Panc1 (cell line): ENCODE data around the gene GMDS. TPM values are rescaled to one million over a fixed set of nuclear protein-coding genes. Genes with fewer than 3 reads are reported as not detected.

ENCODE experiments used
- ATAC-seq: fragments of 200-7000 bp; cut with Tn5 transposase; 2 replicates; pipeline ENCODE4 v1.9.1; 2020; ENCODE audit warnings: mild to moderate bottlenecking, moderate library complexity
- BruUV-seq: library from RNA; stranded (reverse); fragments of 400-500 nt; replicated peaks from 2 replicates; lab custom pipeline; 2021; lab: Mats Ljungman, UMichigan
- CTCF ChIA-PET: fragments of 300-600 bp; sonication (Branson Sonifier 250); formaldehyde crosslinking; loops from one replicate; lab custom pipeline; 2022; ENCODE audit warnings: antibody characterized with exemption; lab: Charles Lee
- POLR2A ChIA-PET: fragments of 300-600 bp; sonication (Branson Sonifier 250); formaldehyde crosslinking; loops from one replicate; lab custom pipeline; 2022; ENCODE audit warnings: antibody characterized with exemption; lab: Charles Lee
- DNase-seq: peaks from one replicate; pipeline ENCODE4 v3.0.0-alpha.2; 2010; ENCODE audit warnings: low read depth, low spot score
- H3K27ac ChIP-seq: 2 replicates; pipeline ENCODE4 v1.5.1; 2011; ENCODE audit warnings: mild to moderate bottlenecking, low read length, inconsistent platforms
- H3K27me3 ChIP-seq: fragments of 200-500 bp; sonication (Bioruptor generic); 2 replicates; pipeline ENCODE4 v1.6.0; 2014; ENCODE audit warnings: low read length, inconsistent platforms; ENCODE audit not compliant: control insufficient read depth, insufficient read depth
- H3K36me3 ChIP-seq: fragments of 200-500 bp; sonication (Bioruptor generic); 2 replicates; pipeline ENCODE4 v1.5.1; 2014; ENCODE audit warnings: inconsistent platforms, mild to moderate bottlenecking, low read length, moderate library complexity; ENCODE audit not compliant: control insufficient read depth, insufficient read depth
- H3K4me1 ChIP-seq: 2 replicates; pipeline ENCODE4 v1.5.1; 2011; ENCODE audit warnings: inconsistent platforms, mild to moderate bottlenecking, low read length, moderate library complexity; ENCODE audit not compliant: control insufficient read depth, insufficient read depth
- H3K4me3 ChIP-seq, 2 experiments: 2 replicates each; pipeline ENCODE4 v1.5.1; 2011 to 2012; ENCODE audit warnings: low read depth in 2 of 2, low read length in 2 of 2, mild to moderate bottlenecking in 2 of 2, inconsistent platforms in 1 of 2, moderate library complexity in 1 of 2
- H3K9me3 ChIP-seq: fragments of 200-500 bp; sonication (Bioruptor generic); 2 replicates; pipeline ENCODE4 v1.5.1; 2014; ENCODE audit warnings: low read depth, mild to moderate bottlenecking, inconsistent platforms, low read length, moderate library complexity; ENCODE audit not compliant: control insufficient read depth, insufficient read depth
- CTCF ChIP-seq: fragments of 450-650 bp; IDR thresholded peaks from 2 replicates; pipeline ENCODE4 v1.5.1; 2017; ENCODE audit warnings: mild to moderate bottlenecking
- POLR2AphosphoS5 ChIP-seq: IDR thresholded peaks from 2 replicates; pipeline ENCODE4 v1.6.1; 2012; ENCODE audit warnings: mild to moderate bottlenecking, low read depth, low read length, moderate library complexity
- REST ChIP-seq, 2 experiments: IDR thresholded peaks; 2 replicates each; pipeline ENCODE4 v1.6.1; 2011 to 2012; ENCODE audit warnings: low read depth in 2 of 2, control low read depth in 1 of 2, low read length in 1 of 2, mild to moderate bottlenecking in 1 of 2, moderate library complexity in 1 of 2; ENCODE audit not compliant: insufficient read depth in 1 of 2
- SIN3A ChIP-seq: IDR thresholded peaks from 2 replicates; pipeline ENCODE4 v1.6.1; 2012; ENCODE audit warnings: low read depth, mild to moderate bottlenecking, low read length, moderate library complexity, borderline replicate concordance; ENCODE audit not compliant: insufficient read depth
- TCF7L2 ChIP-seq: IDR thresholded peaks from 2 replicates; pipeline ENCODE4 v1.6.1; 2011; ENCODE audit warnings: mild to moderate bottlenecking, low read depth, low read length, inconsistent platforms
- in situ Hi-C: cut with HindIII; loops from 2 replicates; pipeline ENCODE4 v1.10.0; 2016; ENCODE audit warnings: low sequenced_read_pairs, low pct_unique_long_range_greater_than_20kb
- intact Hi-C: fragments of 100-400 bp; cut with micrococcal nuclease; formaldehyde crosslinking; loops from one replicate; pipeline ENCODE4 v1.10.0; 2022; ENCODE audit not compliant: unreplicated experiment
- total RNA-seq: library from RNA; stranded (reverse); gene quantifications from one replicate; pipeline ENCODE4 v1.2.1, GENCODE V29; 2021; ENCODE audit not compliant: unreplicated experiment

GMDS gene
- total RNA-seq, 1 experiment from 2014 or later, result 9.8 TPM

- intact Hi-C loops (no loop called here), in situ Hi-C loops (no loop called here)
- Histone ChIP-seq H3K27me3 (no peaks in the 10 kb centered on the region), H3K4me3 (no peak overlapping the region), H3K4me1 (no peaks in the 10 kb centered on the region), H3K9me3 (no peaks in the 10 kb centered on the region), H3K36me3 (no peaks in the 10 kb centered on the region), H3K27ac (no peak overlapping the region)
- no TSS peak for BruUV-seq
- TF ChIP-seq SIN3A, result no peak
- TF ChIP-seq TCF7L2, result no peak
- TF ChIP-seq POLR2AphosphoS5, result no peak
- TF ChIP-seq CTCF, result no peak
- no peak for TF ChIP-seq REST (IDR thresholded peaks at IDR 0.05; ENCODE audit: insufficient read depth in 1 of 2, low read depth in 2 of 2, low read length in 1 of 2)
- ATAC-seq (no peak), DNase-seq (no peak)
- POLR2A ChIA-PET, result no interaction called here
- CTCF ChIA-PET, result interaction anchor here (0.6 kb wide), 1 partner anchor 78 kb away, joined by 6 read pairs; no protein-coding TSS in a partner anchor
Measured at GRCh38 chr6:2181567-2181966, 63.8 kb downstream of the GMDS start.

GRCh38 chr6:2179950-2180349, 65.5 kb downstream of the GMDS start:
- no peak for DNase-seq
- no peaks in the 10 kb centered on the region for H3K36me3 ChIP-seq
- POLR2A ChIA-PET, result no interaction called here
- ATAC-seq, result no peak
- no peak overlapping the region for H3K4me3 ChIP-seq
- intact Hi-C loops, result no loop called here
- H3K27me3 ChIP-seq, result no peaks in the 10 kb centered on the region
- TF ChIP-seq REST (IDR thresholded peaks at IDR 0.05; ENCODE audit: insufficient read depth in 1 of 2, low read depth in 2 of 2, low read length in 1 of 2) (no peak), POLR2AphosphoS5 (no peak), TCF7L2 (no peak), SIN3A (no peak), CTCF (no peak)
- H3K4me1 ChIP-seq, result no peaks in the 10 kb centered on the region
- H3K27ac ChIP-seq, result no peak overlapping the region
- H3K9me3 ChIP-seq, result no peaks in the 10 kb centered on the region
- in situ Hi-C loops, result no loop called here
- no TSS peak for BruUV-seq
- CTCF ChIA-PET, result no interaction called here
